ENCODE results near the gene F2RL2. TPM values are rescaled to one million over a fixed set of nuclear protein-coding genes. Genes with fewer than 3 reads are reported as not detected.

The F2RL2 gene
- total and polyA plus RNA-seq, 2 of the 4 experiments (the other 2 are of a cell fraction): 21.7 to 32.8 TPM

DNA sequence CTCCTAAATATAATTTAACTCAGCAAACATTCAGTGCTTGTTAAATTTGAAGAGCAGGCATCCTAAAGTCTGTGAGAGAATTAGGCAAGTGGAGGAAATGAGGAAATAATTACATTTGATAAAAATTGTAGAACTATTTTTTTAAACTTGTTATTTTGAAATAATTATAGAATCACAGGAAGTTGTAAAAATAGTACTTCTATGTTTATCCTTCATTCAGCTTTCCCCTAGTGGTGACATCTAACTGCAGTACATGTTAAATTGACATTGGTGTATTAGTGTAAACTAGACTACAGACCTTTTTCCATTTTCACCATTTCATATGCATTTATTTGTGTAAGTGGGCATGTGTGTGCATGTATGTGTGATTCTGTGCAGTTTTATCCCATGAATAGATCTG lies 51.6 kb downstream of the F2RL2 start:
- H3K4me2 ChIP-seq (ENCODE audit: low read depth, low read length): no peak overlapping the region
- H4K8ac ChIP-seq (ENCODE audit: low read depth in 2 of 2, low read length in 2 of 2): no peak overlapping the region
- no peaks in the 10 kb centered on the region for H3K79me1 ChIP-seq (ENCODE audit: low read depth in 1 of 2, low read length in 2 of 2)
- H4K20me1 ChIP-seq (ENCODE audit: insufficient read depth, low read length): no peaks in the 10 kb centered on the region
- H4K91ac ChIP-seq (ENCODE audit: insufficient read depth, low read depth, low read length): no peak overlapping the region
- in situ Hi-C loops (cut with MboI; ENCODE audit: low sequenced_read_pairs) (no loop called here), intact Hi-C loops (cut with micrococcal nuclease) (no loop called here), dilution Hi-C loops (cut with HindIII; ENCODE audit: low sequenced_read_pairs, unreplicated experiment) (no loop called here)
- H2BK5ac ChIP-seq (ENCODE audit: low read depth, low read length, poor library complexity, severe bottlenecking): no peak overlapping the region
- H4K5ac ChIP-seq (ENCODE audit: low read depth, low read length): no peak overlapping the region
- no peak overlapping the region for H2BK20ac ChIP-seq (ENCODE audit: low read depth, low read length)
- no peaks in the 10 kb centered on the region for H3K4me1 ChIP-seq (ENCODE audit: control insufficient read depth, insufficient read depth, low read length)
- ChIA-PET POLR2A (ENCODE audit: unreplicated experiment) (no interaction called here), CTCF (interaction anchor here (1.6 kb wide), 1 partner anchor 12 kb away, joined by 6 read pairs; no protein-coding TSS in a partner anchor)
- H2BK15ac ChIP-seq (ENCODE audit: low read depth, low read length): no peak overlapping the region
- BruUV-seq (replicated peaks): no TSS peak
- no peaks in the 10 kb centered on the region for H3K9me3 ChIP-seq (ENCODE audit: control insufficient read depth, insufficient read depth, low read length)
- ATAC-seq (ENCODE audit: low read depth) (no peak), DNase-seq (no peak)
- H2AFZ ChIP-seq (replicated peaks; ENCODE audit: low read length, poor library complexity): no peak overlapping the region
- H3K4me3 ChIP-seq (ENCODE audit: insufficient read depth, low read depth, low read length): no peak overlapping the region
- H3K14ac ChIP-seq (replicated peaks; ENCODE audit: low read depth, low read length): no peak overlapping the region
- no peak overlapping the region for H3K23ac ChIP-seq (ENCODE audit: low read depth, low read length)
- no peak overlapping the region for H2BK120ac ChIP-seq (ENCODE audit: low read depth, low read length)
- no peaks in the 10 kb centered on the region for H3K36me3 ChIP-seq (ENCODE audit: control insufficient read depth, insufficient read depth, low read length)
- H3K27ac ChIP-seq (ENCODE audit: insufficient read depth, low read length): no peak overlapping the region
- H3K18ac ChIP-seq (ENCODE audit: low read depth, low read length): no peak overlapping the region
- peaks cover 8% of the 10 kb centered on the region for H3K27me3 ChIP-seq (ENCODE audit: control insufficient read depth, insufficient read depth, low read length)
- no peak overlapping the region for H2AK9ac ChIP-seq (replicated peaks; ENCODE audit: low read depth, low read length, poor library complexity)
- no peaks in the 10 kb centered on the region for H3K9me1 ChIP-seq (ENCODE audit: insufficient read depth, low read length)
- no peak for TF ChIP-seq RCOR1 (IDR thresholded peaks at IDR 0.05; ENCODE audit: insufficient replicate concordance, low read length)
- TF ChIP-seq NFE2L2 (IDR thresholded peaks at IDR 0.05; ENCODE audit: low read depth, low read length): no peak
- TF ChIP-seq, protein P1, sequence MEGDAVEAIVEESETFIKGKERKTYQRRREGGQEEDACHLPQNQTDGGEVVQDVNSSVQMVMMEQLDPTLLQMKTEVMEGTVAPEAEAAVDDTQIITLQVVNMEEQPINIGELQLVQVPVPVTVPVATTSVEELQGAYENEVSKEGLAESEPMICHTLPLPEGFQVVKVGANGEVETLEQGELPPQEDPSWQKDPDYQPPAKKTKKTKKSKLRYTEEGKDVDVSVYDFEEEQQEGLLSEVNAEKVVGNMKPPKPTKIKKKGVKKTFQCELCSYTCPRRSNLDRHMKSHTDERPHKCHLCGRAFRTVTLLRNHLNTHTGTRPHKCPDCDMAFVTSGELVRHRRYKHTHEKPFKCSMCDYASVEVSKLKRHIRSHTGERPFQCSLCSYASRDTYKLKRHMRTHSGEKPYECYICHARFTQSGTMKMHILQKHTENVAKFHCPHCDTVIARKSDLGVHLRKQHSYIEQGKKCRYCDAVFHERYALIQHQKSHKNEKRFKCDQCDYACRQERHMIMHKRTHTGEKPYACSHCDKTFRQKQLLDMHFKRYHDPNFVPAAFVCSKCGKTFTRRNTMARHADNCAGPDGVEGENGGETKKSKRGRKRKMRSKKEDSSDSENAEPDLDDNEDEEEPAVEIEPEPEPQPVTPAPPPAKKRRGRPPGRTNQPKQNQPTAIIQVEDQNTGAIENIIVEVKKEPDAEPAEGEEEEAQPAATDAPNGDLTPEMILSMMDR (conservative IDR thresholded peaks at IDR 0.05; ENCODE audit: low read depth, low read length): no peak
- TF ChIP-seq FOS (IDR thresholded peaks at IDR 0.05; ENCODE audit: low read depth, low read length): no peak
- TF ChIP-seq MAFK (IDR thresholded peaks at IDR 0.05; ENCODE audit: low read depth, low read length): no peak
- no peak for TF ChIP-seq MAZ (IDR thresholded peaks at IDR 0.05; ENCODE audit: borderline replicate concordance, low read depth, low read length)
- no peak for TF ChIP-seq ELK1 (IDR thresholded peaks at IDR 0.05; ENCODE audit: borderline replicate concordance, low read depth, low read length)
- no peak for TF ChIP-seq MXI1 (IDR thresholded peaks at IDR 0.05; ENCODE audit: borderline replicate concordance, low read depth, low read length)
- no peak for TF ChIP-seq CEBPB (IDR thresholded peaks at IDR 0.05; ENCODE audit: low read depth, low read length)
- TF ChIP-seq, protein P2, sequence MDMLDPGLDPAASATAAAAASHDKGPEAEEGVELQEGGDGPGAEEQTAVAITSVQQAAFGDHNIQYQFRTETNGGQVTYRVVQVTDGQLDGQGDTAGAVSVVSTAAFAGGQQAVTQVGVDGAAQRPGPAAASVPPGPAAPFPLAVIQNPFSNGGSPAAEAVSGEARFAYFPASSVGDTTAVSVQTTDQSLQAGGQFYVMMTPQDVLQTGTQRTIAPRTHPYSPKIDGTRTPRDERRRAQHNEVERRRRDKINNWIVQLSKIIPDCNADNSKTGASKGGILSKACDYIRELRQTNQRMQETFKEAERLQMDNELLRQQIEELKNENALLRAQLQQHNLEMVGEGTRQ (IDR thresholded peaks at IDR 0.05; ENCODE audit: low read depth, low read length): no peak
- no peak for TF ChIP-seq CHD1 (IDR thresholded peaks at IDR 0.05; ENCODE audit: low read depth, low read length)
- no peak for TF ChIP-seq SMC3 (IDR thresholded peaks at IDR 0.05; ENCODE audit: low read depth, low read length)
- no peak for TF ChIP-seq RAD21 (IDR thresholded peaks at IDR 0.05; ENCODE audit: low read length)
- TF ChIP-seq BHLHE40 (IDR thresholded peaks at IDR 0.05; ENCODE audit: low read depth, low read length): no peak
- no peak for TF ChIP-seq POLR2A (IDR thresholded peaks at IDR 0.05; ENCODE audit: low read depth, low read length)
- TF ChIP-seq RFX5 (IDR thresholded peaks at IDR 0.05; ENCODE audit: low read depth, low read length): no peak
- H3K9ac ChIP-seq (ENCODE audit: low read depth, low read length): no peak overlapping the region
- H3K56ac ChIP-seq (ENCODE audit: extremely low read depth, insufficient read depth, low read length): no peak overlapping the region
- no peak overlapping the region for H2AK5ac ChIP-seq (ENCODE audit: low read depth, low read length)
- H3K4ac ChIP-seq (ENCODE audit: low read depth, low read length): no peak overlapping the region

Measured in IMR-90 (cell line).